ENCODE measurements around the gene JUND. TPM values are rescaled to one million over a fixed set of nuclear protein-coding genes. Genes with fewer than 3 reads are reported as not detected.

JUND gene
- total RNA-seq, 1 donor from 2014 or later = 168 TPM

DNA sequence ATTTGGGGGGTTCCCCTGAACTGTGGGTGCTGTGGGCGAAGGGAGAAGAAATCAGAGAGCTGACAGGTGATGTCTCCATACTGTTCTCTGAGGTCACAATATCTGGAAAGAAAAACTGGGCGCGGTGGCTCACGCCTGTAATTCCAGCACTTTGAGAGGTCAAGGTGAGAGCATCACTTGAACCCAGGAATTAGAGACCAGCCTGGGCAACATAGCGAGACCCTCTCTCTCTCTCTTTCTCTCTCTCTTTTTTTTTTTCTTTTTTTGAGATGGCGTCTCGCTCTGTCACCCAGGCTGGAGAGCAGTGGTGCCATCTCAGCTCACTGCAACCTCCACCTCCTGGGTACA, 29.1 kb downstream of the JUND start:
- H3K27me3 Mint-ChIP-seq = peaks cover 42% of the 10 kb centered on the region
- H3K27ac Mint-ChIP-seq = no peak overlapping the region
- no peaks in the 10 kb centered on the region for H3K36me3 Mint-ChIP-seq (ENCODE audit: insufficient read depth)
- no peak for DNase-seq (ENCODE audit: low spot score, unreplicated experiment)
- H3K9me3 Mint-ChIP-seq (ENCODE audit: low read depth) = no peaks in the 10 kb centered on the region
- H3K4me1 Mint-ChIP-seq (ENCODE audit: low read depth) = peaks cover 1% of the 10 kb centered on the region
- H3K4me3 Mint-ChIP-seq (ENCODE audit: low read depth) = no peak overlapping the region
- TF ChIP-seq, protein P1, sequence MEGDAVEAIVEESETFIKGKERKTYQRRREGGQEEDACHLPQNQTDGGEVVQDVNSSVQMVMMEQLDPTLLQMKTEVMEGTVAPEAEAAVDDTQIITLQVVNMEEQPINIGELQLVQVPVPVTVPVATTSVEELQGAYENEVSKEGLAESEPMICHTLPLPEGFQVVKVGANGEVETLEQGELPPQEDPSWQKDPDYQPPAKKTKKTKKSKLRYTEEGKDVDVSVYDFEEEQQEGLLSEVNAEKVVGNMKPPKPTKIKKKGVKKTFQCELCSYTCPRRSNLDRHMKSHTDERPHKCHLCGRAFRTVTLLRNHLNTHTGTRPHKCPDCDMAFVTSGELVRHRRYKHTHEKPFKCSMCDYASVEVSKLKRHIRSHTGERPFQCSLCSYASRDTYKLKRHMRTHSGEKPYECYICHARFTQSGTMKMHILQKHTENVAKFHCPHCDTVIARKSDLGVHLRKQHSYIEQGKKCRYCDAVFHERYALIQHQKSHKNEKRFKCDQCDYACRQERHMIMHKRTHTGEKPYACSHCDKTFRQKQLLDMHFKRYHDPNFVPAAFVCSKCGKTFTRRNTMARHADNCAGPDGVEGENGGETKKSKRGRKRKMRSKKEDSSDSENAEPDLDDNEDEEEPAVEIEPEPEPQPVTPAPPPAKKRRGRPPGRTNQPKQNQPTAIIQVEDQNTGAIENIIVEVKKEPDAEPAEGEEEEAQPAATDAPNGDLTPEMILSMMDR (IDR thresholded peaks at IDR 0.05; ENCODE audit: unreplicated experiment) = no peak

DNA sequence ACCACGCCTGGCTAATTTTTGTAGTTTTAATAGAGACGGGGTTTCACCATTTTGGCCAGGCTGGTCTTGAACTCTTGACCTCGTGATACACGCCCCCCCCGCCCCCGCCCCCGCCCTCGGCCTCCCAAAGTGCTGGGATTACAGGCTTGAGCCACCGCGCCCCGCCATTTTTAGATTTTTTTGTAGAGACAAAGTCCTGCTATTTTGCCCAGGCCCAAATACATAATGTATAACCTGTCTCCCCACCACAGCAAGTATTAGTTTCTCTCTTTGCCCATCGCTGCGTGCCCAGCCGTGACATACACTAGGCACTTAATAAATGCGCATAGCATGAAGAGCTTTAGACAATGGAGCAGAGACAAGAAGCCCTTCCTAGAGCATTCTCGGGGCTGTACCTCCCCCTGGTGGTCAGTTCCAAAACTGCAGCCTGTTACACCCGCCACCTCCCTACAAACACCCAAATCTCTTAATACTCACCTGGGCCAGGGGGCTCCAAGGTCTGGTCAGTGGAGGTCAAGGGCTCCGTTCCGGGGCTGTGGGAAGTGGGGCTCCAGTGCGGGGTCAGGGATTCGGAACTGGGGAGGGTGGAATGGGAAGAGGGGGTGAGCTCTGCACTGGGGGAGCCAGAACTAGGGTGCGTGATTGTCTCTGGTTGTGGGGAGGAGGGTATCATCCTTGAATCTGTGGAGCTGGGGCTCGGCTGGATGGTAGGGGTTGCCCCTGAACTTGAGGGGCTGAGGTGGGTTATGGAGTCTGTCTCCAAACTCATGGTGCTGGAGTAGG, 29.6 kb downstream of the JUND start:
- Mint-ChIP-seq H3K4me1 (ENCODE audit: low read depth) (peaks cover 1% of the 10 kb centered on the region), H3K36me3 (ENCODE audit: insufficient read depth) (no peaks in the 10 kb centered on the region), H3K4me3 (ENCODE audit: low read depth) (no peak overlapping the region), H3K27me3 (peaks cover 42% of the 10 kb centered on the region), H3K9me3 (ENCODE audit: low read depth) (no peaks in the 10 kb centered on the region), H3K27ac (no peak overlapping the region)
- peak; percentile 70 for DNase-seq (ENCODE audit: low spot score, unreplicated experiment)
- TF ChIP-seq, protein P1 (IDR thresholded peaks at IDR 0.05; ENCODE audit: unreplicated experiment) = peak; percentile 87

DNA sequence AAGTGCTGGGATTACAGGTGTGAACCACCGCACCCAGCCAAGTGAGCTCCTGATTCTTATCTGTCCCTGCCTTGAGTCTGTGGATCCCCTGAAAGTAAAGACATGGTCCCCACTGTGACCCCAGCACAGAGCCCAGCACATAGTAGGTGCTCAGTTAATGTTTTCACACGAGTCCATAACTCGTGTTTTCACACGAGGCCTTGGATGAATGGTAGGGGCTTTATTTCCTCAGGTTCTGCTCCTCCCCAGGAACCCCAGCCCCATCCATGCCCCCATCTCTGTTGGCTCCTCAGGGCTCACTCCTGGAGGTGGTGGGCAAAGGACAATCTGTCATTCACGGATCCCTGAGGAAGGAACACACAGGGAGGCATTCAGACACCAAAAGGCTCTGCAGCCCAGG, 31.6 kb downstream of the JUND start:
- H3K9me3 Mint-ChIP-seq (ENCODE audit: low read depth) = no peaks in the 10 kb centered on the region
- no peaks in the 10 kb centered on the region for H3K36me3 Mint-ChIP-seq (ENCODE audit: insufficient read depth)
- H3K27ac Mint-ChIP-seq = no peak overlapping the region
- peaks cover 1% of the 10 kb centered on the region for H3K4me1 Mint-ChIP-seq (ENCODE audit: low read depth)
- TF ChIP-seq, protein P1 (IDR thresholded peaks at IDR 0.05; ENCODE audit: unreplicated experiment) = no peak
- no peak overlapping the region for H3K4me3 Mint-ChIP-seq (ENCODE audit: low read depth)
- peaks cover 34% of the 10 kb centered on the region for H3K27me3 Mint-ChIP-seq
- no peak for DNase-seq (ENCODE audit: low spot score, unreplicated experiment)

DNA sequence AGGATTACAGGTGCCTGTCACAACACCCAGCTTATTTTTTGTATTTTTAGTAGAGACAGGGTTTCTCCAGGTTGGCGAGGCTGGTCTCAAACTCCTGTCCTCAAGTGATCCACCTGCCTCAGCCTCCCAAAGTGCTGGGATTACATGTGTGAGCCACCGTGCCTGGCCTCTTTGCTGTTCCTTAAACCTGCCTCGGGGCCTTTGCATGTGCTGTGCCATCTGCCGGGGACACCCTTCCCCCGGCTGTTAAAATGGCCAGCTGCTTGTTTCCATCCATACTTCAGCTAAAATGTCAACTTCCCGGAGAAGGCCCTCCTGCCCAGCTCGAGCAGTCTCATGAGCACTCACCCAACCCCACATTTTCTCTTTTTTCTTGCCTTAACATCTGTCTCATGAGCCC, 36.1 kb downstream of the JUND start:
- no peak overlapping the region for H3K4me3 Mint-ChIP-seq (ENCODE audit: low read depth)
- TF ChIP-seq, protein P1 (IDR thresholded peaks at IDR 0.05; ENCODE audit: unreplicated experiment) = no peak
- H3K36me3 Mint-ChIP-seq (ENCODE audit: insufficient read depth) = no peaks in the 10 kb centered on the region
- H3K4me1 Mint-ChIP-seq (ENCODE audit: low read depth) = peaks cover 1% of the 10 kb centered on the region
- H3K9me3 Mint-ChIP-seq (ENCODE audit: low read depth) = no peaks in the 10 kb centered on the region
- no peak for DNase-seq (ENCODE audit: low spot score, unreplicated experiment)
- peaks cover 14% of the 10 kb centered on the region for H3K27me3 Mint-ChIP-seq
- no peak overlapping the region for H3K27ac Mint-ChIP-seq

DNA sequence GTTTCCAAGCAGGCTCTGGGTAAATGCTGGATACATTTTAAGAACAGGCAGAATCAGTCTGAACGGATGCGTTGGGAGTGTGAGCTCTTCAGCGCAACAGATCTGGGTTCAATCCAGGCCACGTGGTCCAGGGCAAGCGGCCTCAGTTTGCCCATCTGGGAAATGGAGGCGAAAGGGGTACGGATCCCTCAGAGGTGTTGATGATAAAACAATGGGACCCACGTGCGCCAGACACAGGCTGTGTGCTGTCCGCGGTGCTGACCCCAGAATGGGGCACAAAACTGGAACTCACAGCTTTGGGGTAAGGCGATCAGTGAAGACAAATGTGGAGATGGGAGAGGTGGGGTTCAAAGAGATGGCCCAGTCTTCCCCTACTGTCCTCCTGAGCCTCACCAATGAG, 42.1 kb downstream of the JUND start:
- Mint-ChIP-seq H3K9me3 (ENCODE audit: low read depth) (no peaks in the 10 kb centered on the region), H3K4me1 (ENCODE audit: low read depth) (no peaks in the 10 kb centered on the region), H3K27me3 (peaks cover 42% of the 10 kb centered on the region), H3K36me3 (ENCODE audit: insufficient read depth) (no peaks in the 10 kb centered on the region), H3K27ac (no peak overlapping the region), H3K4me3 (ENCODE audit: low read depth) (no peak overlapping the region)
- no peak for DNase-seq (ENCODE audit: low spot score, unreplicated experiment)
- TF ChIP-seq, protein P1 (IDR thresholded peaks at IDR 0.05; ENCODE audit: unreplicated experiment) = no peak
